Esophagus squamous epithelium (tissue), 4 donors: Measurements from ENCODE around the gene ASPDH.

ENCODE experiments used
- POLR2A ChIP-seq, 4 donors: fragments of 450-650 bp; IDR thresholded peaks; one replicate each; pipeline ENCODE4 v1.6.1; 2017; ENCODE audit warnings: antibody characterized with exemption in 4 of 4, mild to moderate bottlenecking in 4 of 4, moderate library complexity in 3 of 4
- TF ChIP-seq, protein P1 (sequence below), 6 experiments: fragments of 450-650 bp in 4 of 6; fragments of 200-600 bp in 2 of 6; sonication (generic) in 2 of 6; IDR thresholded peaks; one replicate each; pipeline ENCODE4 v1.5.1; 2016 to 2019; ENCODE audit warnings: antibody characterized with exemption in 6 of 6, mild to moderate bottlenecking in 4 of 6, moderate library complexity in 4 of 6

DNA sequence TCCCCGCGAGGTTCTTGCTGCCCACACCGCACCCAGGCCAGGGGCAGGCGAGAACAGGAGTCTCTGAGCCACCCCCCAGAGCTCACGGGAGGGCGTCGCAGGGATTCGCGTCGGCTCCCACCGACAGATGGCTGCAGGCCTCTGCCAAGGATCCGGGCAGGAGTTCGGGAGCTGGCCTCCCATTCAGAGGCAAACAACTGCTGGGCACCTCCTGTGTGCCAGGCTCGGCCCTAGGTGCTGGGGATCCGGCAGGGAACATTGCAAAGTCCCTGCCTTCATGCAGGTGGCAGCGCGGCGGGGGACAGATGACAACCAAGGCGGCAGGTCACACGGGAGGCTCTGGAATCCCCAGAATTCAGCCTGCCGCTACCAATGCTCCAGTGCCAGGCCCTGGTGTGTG lies 29.2 kb upstream of the ASPDH start:
- TF ChIP-seq, protein P1, sequence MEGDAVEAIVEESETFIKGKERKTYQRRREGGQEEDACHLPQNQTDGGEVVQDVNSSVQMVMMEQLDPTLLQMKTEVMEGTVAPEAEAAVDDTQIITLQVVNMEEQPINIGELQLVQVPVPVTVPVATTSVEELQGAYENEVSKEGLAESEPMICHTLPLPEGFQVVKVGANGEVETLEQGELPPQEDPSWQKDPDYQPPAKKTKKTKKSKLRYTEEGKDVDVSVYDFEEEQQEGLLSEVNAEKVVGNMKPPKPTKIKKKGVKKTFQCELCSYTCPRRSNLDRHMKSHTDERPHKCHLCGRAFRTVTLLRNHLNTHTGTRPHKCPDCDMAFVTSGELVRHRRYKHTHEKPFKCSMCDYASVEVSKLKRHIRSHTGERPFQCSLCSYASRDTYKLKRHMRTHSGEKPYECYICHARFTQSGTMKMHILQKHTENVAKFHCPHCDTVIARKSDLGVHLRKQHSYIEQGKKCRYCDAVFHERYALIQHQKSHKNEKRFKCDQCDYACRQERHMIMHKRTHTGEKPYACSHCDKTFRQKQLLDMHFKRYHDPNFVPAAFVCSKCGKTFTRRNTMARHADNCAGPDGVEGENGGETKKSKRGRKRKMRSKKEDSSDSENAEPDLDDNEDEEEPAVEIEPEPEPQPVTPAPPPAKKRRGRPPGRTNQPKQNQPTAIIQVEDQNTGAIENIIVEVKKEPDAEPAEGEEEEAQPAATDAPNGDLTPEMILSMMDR (IDR thresholded peaks at IDR 0.05): no peak
- no peak for TF ChIP-seq POLR2A (IDR thresholded peaks at IDR 0.05)
